Measurements from ENCODE around the gene METTL16.
A peak's percentile ranks its signal among the peaks of the same experiment; 100 is the strongest.

The METTL16 gene

GRCh38 chr17:2394775-2395201 is 116.9 kb downstream of the METTL16 start:
- TF ChIP-seq ZFX (IDR thresholded peaks at IDR 0.05) = no peak
- no peak for TF ChIP-seq CTCF (conservative IDR thresholded peaks at IDR 0.05)
- peak overlapping the region; percentile 97 for H3K27ac ChIP-seq

GRCh38 chr17:2393954-2394749 is 117.5 kb downstream of the METTL16 start:
- TF ChIP-seq CTCF (conservative IDR thresholded peaks at IDR 0.05) = no peak
- peak overlapping the region; percentile 97 for H3K27ac ChIP-seq

- H3K27ac ChIP-seq = peak overlapping the region; percentile 97
- TF ChIP-seq CTCF (conservative IDR thresholded peaks at IDR 0.05) = no peak
- no peak for TF ChIP-seq ZFX (IDR thresholded peaks at IDR 0.05)
Observed at GRCh38 chr17:2393174-2393953, 118.3 kb downstream of the METTL16 start.

- TF ChIP-seq ZFX (IDR thresholded peaks at IDR 0.05) = no peak
- H3K27ac ChIP-seq = peak overlapping the region; percentile 97
Observed at GRCh38 chr17:2392252-2393173, 119.2 kb downstream of the METTL16 start.

- TF ChIP-seq ZFX (IDR thresholded peaks at IDR 0.05) = no peak
- peak overlapping the region; percentile 97 for H3K27ac ChIP-seq
Observed at GRCh38 chr17:2391597-2392251, 120.0 kb downstream of the METTL16 start.

- TF ChIP-seq ZFX (IDR thresholded peaks at IDR 0.05) = no peak
- TF ChIP-seq CTCF (conservative IDR thresholded peaks at IDR 0.05) = no peak
- no peak overlapping the region for H3K27ac ChIP-seq
Observed at GRCh38 chr17:2390199-2390836, 121.4 kb downstream of the METTL16 start.

GRCh38 chr17:2388683-2389055 is 123.0 kb downstream of the METTL16 start:
- no peak for TF ChIP-seq ZFX (IDR thresholded peaks at IDR 0.05)
- TF ChIP-seq CTCF (conservative IDR thresholded peaks at IDR 0.05) = no peak
- H3K27ac ChIP-seq = no peak overlapping the region

All from C4-2B (cell line).